ENCODE measurements around the gene PKP1.

PKP1 gene

GRCh38 chr1:201328576-201328975, 45.3 kb downstream of the PKP1 start:
- Histone ChIP-seq H3K27ac (replicated peaks; ENCODE audit: low read length) (no peak overlapping the region), H3K79me1 (ENCODE audit: low read depth, low read length) (no peaks in the 10 kb centered on the region), H2BK15ac (ENCODE audit: low read length) (no peak overlapping the region), H3K4me2 (ENCODE audit: insufficient read depth, low read length, poor library complexity, severe bottlenecking) (no peak overlapping the region), H3K23ac (ENCODE audit: low read depth, low read length, poor library complexity) (no peak overlapping the region), H2AK5ac (ENCODE audit: low read depth, low read length) (no peak overlapping the region), H3K4ac (ENCODE audit: low read length) (no peak overlapping the region), H3K36me3 (replicated peaks in 1 of 2; ENCODE audit: control insufficient read depth in 2 of 2, insufficient read depth in 2 of 2, low read length in 2 of 2) (no peaks in the 10 kb centered on the region), H3K18ac (ENCODE audit: low read length) (no peak overlapping the region), H3K14ac (ENCODE audit: low read length) (no peak overlapping the region), H4K8ac (ENCODE audit: low read depth, low read length) (no peak overlapping the region), H3K9me3 (replicated peaks in 1 of 2; ENCODE audit: control insufficient read depth in 2 of 2, insufficient read depth in 1 of 2, low read depth in 1 of 2, low read length in 2 of 2) (no peaks in the 10 kb centered on the region), H3K27me3 (ENCODE audit: control insufficient read depth in 3 of 3, insufficient read depth in 3 of 3, low read depth in 1 of 3, low read length in 3 of 3) (peaks cover 0 to 33% (median 0%) of the 10 kb centered on the region in 3 experiments), H2BK120ac (ENCODE audit: low read depth, low read length) (no peak overlapping the region), H2BK5ac (ENCODE audit: low read length) (no peak overlapping the region), H2BK12ac (ENCODE audit: low read length) (no peak overlapping the region), H3K9ac (ENCODE audit: low read depth, low read length, poor library complexity) (no peak overlapping the region), H3K4me1 (ENCODE audit: control insufficient read depth in 2 of 2, insufficient read depth in 1 of 2, low read depth in 1 of 2, low read length in 2 of 2) (no peaks in the 10 kb centered on the region), H2AFZ (ENCODE audit: low read length) (no peak overlapping the region), H4K91ac (ENCODE audit: low read depth, low read length, poor library complexity) (no peak overlapping the region), H3K4me3 (ENCODE audit: low read length in 2 of 2) (no peak overlapping the region)
- no CpG with 5 or more reads among the region's 4 CpGs for WGBS, 2 donors (ENCODE audit: extremely low coverage in 2 of 2, insufficient read length in 2 of 2, insufficient replicate concordance in 1 of 2)
- DNase-seq (ENCODE audit: low spot score) = no peak

GRCh38 chr1:201329286-201329685, 46.0 kb downstream of the PKP1 start:
- Histone ChIP-seq H3K36me3 (replicated peaks in 1 of 2; ENCODE audit: control insufficient read depth in 2 of 2, insufficient read depth in 2 of 2, low read length in 2 of 2) (no peaks in the 10 kb centered on the region), H2BK120ac (ENCODE audit: low read depth, low read length) (no peak overlapping the region), H3K14ac (ENCODE audit: low read length) (no peak overlapping the region), H3K4me2 (ENCODE audit: insufficient read depth, low read length, poor library complexity, severe bottlenecking) (no peak overlapping the region), H3K9me3 (replicated peaks in 1 of 2; ENCODE audit: control insufficient read depth in 2 of 2, insufficient read depth in 1 of 2, low read depth in 1 of 2, low read length in 2 of 2) (no peaks in the 10 kb centered on the region), H3K9ac (ENCODE audit: low read depth, low read length, poor library complexity) (no peak overlapping the region), H3K4me1 (ENCODE audit: control insufficient read depth in 2 of 2, insufficient read depth in 1 of 2, low read depth in 1 of 2, low read length in 2 of 2) (no peaks in the 10 kb centered on the region), H3K27ac (replicated peaks; ENCODE audit: low read length) (no peak overlapping the region), H2BK5ac (ENCODE audit: low read length) (no peak overlapping the region), H2BK15ac (ENCODE audit: low read length) (no peak overlapping the region), H3K18ac (ENCODE audit: low read length) (no peak overlapping the region), H3K4me3 (ENCODE audit: low read length in 2 of 2) (no peak overlapping the region), H2AFZ (ENCODE audit: low read length) (no peak overlapping the region), H4K8ac (ENCODE audit: low read depth, low read length) (no peak overlapping the region), H2BK12ac (ENCODE audit: low read length) (no peak overlapping the region), H4K91ac (ENCODE audit: low read depth, low read length, poor library complexity) (no peak overlapping the region), H3K79me1 (ENCODE audit: low read depth, low read length) (no peaks in the 10 kb centered on the region), H3K23ac (ENCODE audit: low read depth, low read length, poor library complexity) (no peak overlapping the region), H2AK5ac (ENCODE audit: low read depth, low read length) (no peak overlapping the region), H3K4ac (ENCODE audit: low read length) (no peak overlapping the region), H3K27me3 (ENCODE audit: control insufficient read depth in 3 of 3, insufficient read depth in 3 of 3, low read depth in 1 of 3, low read length in 3 of 3) (peaks cover 0 to 30% (median 0%) of the 10 kb centered on the region in 3 experiments)
- no CpG with 5 or more reads among the region's 2 CpGs for WGBS, 2 donors (ENCODE audit: extremely low coverage in 2 of 2, insufficient read length in 2 of 2, insufficient replicate concordance in 1 of 2)
- no peak for DNase-seq (ENCODE audit: low spot score)

GRCh38 chr1:201329801-201330200, 46.5 kb downstream of the PKP1 start:
- H3K4me2 ChIP-seq (ENCODE audit: insufficient read depth, low read length, poor library complexity, severe bottlenecking) = no peak overlapping the region
- H3K14ac ChIP-seq (ENCODE audit: low read length) = no peak overlapping the region
- H3K79me1 ChIP-seq (ENCODE audit: low read depth, low read length) = no peaks in the 10 kb centered on the region
- H2AK5ac ChIP-seq (ENCODE audit: low read depth, low read length) = no peak overlapping the region
- no peak overlapping the region for H2BK12ac ChIP-seq (ENCODE audit: low read length)
- no peak overlapping the region for H3K18ac ChIP-seq (ENCODE audit: low read length)
- H2BK5ac ChIP-seq (ENCODE audit: low read length) = no peak overlapping the region
- no peak overlapping the region for H3K23ac ChIP-seq (ENCODE audit: low read depth, low read length, poor library complexity)
- DNase-seq (ENCODE audit: low spot score) = no peak
- H3K27me3 ChIP-seq (ENCODE audit: control insufficient read depth in 3 of 3, insufficient read depth in 3 of 3, low read depth in 1 of 3, low read length in 3 of 3) = peaks cover 0 to 30% (median 0%) of the 10 kb centered on the region in 3 experiments
- no peaks in the 10 kb centered on the region for H3K9me3 ChIP-seq (replicated peaks in 1 of 2; ENCODE audit: control insufficient read depth in 2 of 2, insufficient read depth in 1 of 2, low read depth in 1 of 2, low read length in 2 of 2)
- no peak overlapping the region for H2BK120ac ChIP-seq (ENCODE audit: low read depth, low read length)
- no peak overlapping the region for H2BK15ac ChIP-seq (ENCODE audit: low read length)
- no CpG with 5 or more reads among the region's 4 CpGs for WGBS, 2 donors (ENCODE audit: extremely low coverage in 2 of 2, insufficient read length in 2 of 2, insufficient replicate concordance in 1 of 2)
- H3K36me3 ChIP-seq (replicated peaks in 1 of 2; ENCODE audit: control insufficient read depth in 2 of 2, insufficient read depth in 2 of 2, low read length in 2 of 2) = no peaks in the 10 kb centered on the region
- H3K4me1 ChIP-seq (ENCODE audit: control insufficient read depth in 2 of 2, insufficient read depth in 1 of 2, low read depth in 1 of 2, low read length in 2 of 2) = peaks cover 0 to 4% of the 10 kb centered on the region in 2 donors
- H3K9ac ChIP-seq (ENCODE audit: low read depth, low read length, poor library complexity) = no peak overlapping the region
- no peak overlapping the region for H2AFZ ChIP-seq (ENCODE audit: low read length)
- H4K8ac ChIP-seq (ENCODE audit: low read depth, low read length) = no peak overlapping the region
- H3K4me3 ChIP-seq (ENCODE audit: low read length in 2 of 2) = no peak overlapping the region
- H3K4ac ChIP-seq (ENCODE audit: low read length) = no peak overlapping the region
- no peak overlapping the region for H3K27ac ChIP-seq (replicated peaks; ENCODE audit: low read length)
- no peak overlapping the region for H4K91ac ChIP-seq (ENCODE audit: low read depth, low read length, poor library complexity)

GRCh38 chr1:201330541-201330940, 47.2 kb downstream of the PKP1 start:
- Histone ChIP-seq H3K27me3 (ENCODE audit: control insufficient read depth in 3 of 3, insufficient read depth in 3 of 3, low read depth in 1 of 3, low read length in 3 of 3) (peaks cover 0 to 31% (median 0%) of the 10 kb centered on the region in 3 experiments), H2BK5ac (ENCODE audit: low read length) (no peak overlapping the region), H3K4me3 (ENCODE audit: low read length in 2 of 2) (no peak overlapping the region), H2BK12ac (ENCODE audit: low read length) (no peak overlapping the region), H3K79me1 (ENCODE audit: low read depth, low read length) (no peaks in the 10 kb centered on the region), H3K9ac (ENCODE audit: low read depth, low read length, poor library complexity) (no peak overlapping the region), H3K4me1 (ENCODE audit: control insufficient read depth in 2 of 2, insufficient read depth in 1 of 2, low read depth in 1 of 2, low read length in 2 of 2) (peaks cover 0 to 6% of the 10 kb centered on the region in 2 donors), H3K27ac (replicated peaks; ENCODE audit: low read length) (no peak overlapping the region), H2AFZ (ENCODE audit: low read length) (no peak overlapping the region), H4K8ac (ENCODE audit: low read depth, low read length) (no peak overlapping the region), H2BK15ac (ENCODE audit: low read length) (no peak overlapping the region), H2AK5ac (ENCODE audit: low read depth, low read length) (no peak overlapping the region), H2BK120ac (ENCODE audit: low read depth, low read length) (no peak overlapping the region), H3K23ac (ENCODE audit: low read depth, low read length, poor library complexity) (no peak overlapping the region), H3K36me3 (replicated peaks in 1 of 2; ENCODE audit: control insufficient read depth in 2 of 2, insufficient read depth in 2 of 2, low read length in 2 of 2) (no peaks in the 10 kb centered on the region), H4K91ac (ENCODE audit: low read depth, low read length, poor library complexity) (no peak overlapping the region), H3K9me3 (replicated peaks in 1 of 2; ENCODE audit: control insufficient read depth in 2 of 2, insufficient read depth in 1 of 2, low read depth in 1 of 2, low read length in 2 of 2) (no peaks in the 10 kb centered on the region), H3K18ac (ENCODE audit: low read length) (no peak overlapping the region), H3K4me2 (ENCODE audit: insufficient read depth, low read length, poor library complexity, severe bottlenecking) (no peak overlapping the region), H3K14ac (ENCODE audit: low read length) (no peak overlapping the region), H3K4ac (ENCODE audit: low read length) (no peak overlapping the region)
- DNase-seq (ENCODE audit: low spot score) = no peak
- no CpG with 5 or more reads among the region's 2 CpGs for WGBS, 2 donors (ENCODE audit: extremely low coverage in 2 of 2, insufficient read length in 2 of 2, insufficient replicate concordance in 1 of 2)
